Testis (tissue), 2 donors: ENCODE data around the gene ICA1.

Experiments used
- CTCF ChIP-seq, 3 experiments: fragments of 450-650 bp in 2 of 3; fragments of 200-600 bp in 1 of 3; sonication (generic) in 1 of 3; IDR thresholded peaks; one replicate each; pipeline ENCODE4 v1.5.1; 2016 to 2019; ENCODE audit warnings: antibody characterized with exemption in 3 of 3, mild to moderate bottlenecking in 2 of 3, moderate library complexity in 1 of 3
- POLR2A ChIP-seq: fragments of 450-650 bp; IDR thresholded peaks from one replicate; pipeline ENCODE4 v1.6.1; 2017; ENCODE audit warnings: antibody characterized with exemption, mild to moderate bottlenecking, moderate library complexity

GRCh38 chr7:8070451-8071180, 191.4 kb downstream of the ICA1 start:
- no peak for TF ChIP-seq POLR2A
- no peak for TF ChIP-seq CTCF (IDR thresholded peaks at IDR 0.05)
